Karpas-422 (cell line): Measurements from ENCODE around the gene PODNL1. TPM values are rescaled to one million over a fixed set of nuclear protein-coding genes. Genes with fewer than 3 reads are reported as not detected.

Experiments used
- DNase-seq: peaks from one replicate; pipeline ENCODE4 v3.0.0-alpha.2; 2015
- H2AFZ ChIP-seq: fragments of 200-600 bp; sonication (generic); 2 replicates; pipeline ENCODE4 v1.6.1; 2014; ENCODE audit warnings: antibody characterized with exemption, low read length, mixed read lengths
- H3K27ac ChIP-seq: fragments of 200-600 bp; sonication (generic); 2 replicates; pipeline ENCODE4 v1.5.1; 2014; ENCODE audit warnings: mild to moderate bottlenecking, low read length, moderate library complexity
- H3K27me3 ChIP-seq: fragments of 200-600 bp; sonication (generic); 2 replicates; pipeline ENCODE4 v1.6.1; 2014; ENCODE audit warnings: low read length, mixed read lengths
- H3K36me3 ChIP-seq: fragments of 200-600 bp; sonication (generic); 2 replicates; pipeline ENCODE4 v1.6.1; 2014; ENCODE audit warnings: low read length, mixed read lengths; ENCODE audit not compliant: insufficient read depth
- H3K4me1 ChIP-seq: fragments of 200-600 bp; sonication (generic); 2 replicates; pipeline ENCODE4 v1.6.1; 2014; ENCODE audit warnings: mild to moderate bottlenecking, low read length, mixed read lengths
- H3K4me2 ChIP-seq: fragments of 200-600 bp; sonication (generic); 2 replicates; pipeline ENCODE4 v1.6.1; 2014; ENCODE audit warnings: low read length, low read depth, mild to moderate bottlenecking; ENCODE audit not compliant: poor library complexity, severe bottlenecking
- H3K4me3 ChIP-seq: fragments of 200-600 bp; sonication (generic); 2 replicates; pipeline ENCODE4 v1.5.1; 2014; ENCODE audit warnings: mild to moderate bottlenecking, antibody characterized with exemption, low read length, mixed read lengths
- H3K79me2 ChIP-seq: fragments of 200-600 bp; sonication (generic); 2 replicates; pipeline ENCODE4 v1.6.1; 2014; ENCODE audit warnings: mild to moderate bottlenecking, low read length, mixed read lengths
- H3K9ac ChIP-seq: fragments of 200-600 bp; sonication (generic); 2 replicates; pipeline ENCODE4 v1.6.0; 2014; ENCODE audit warnings: low read length
- H3K9me2 ChIP-seq: fragments of 200-600 bp; sonication (generic), shearing (Covaris generic); replicated peaks from 2 replicates; pipeline ENCODE4 v1.6.0; 2014; ENCODE audit warnings: mild to moderate bottlenecking, low read length, moderate library complexity; ENCODE audit not compliant: insufficient read depth
- H3K9me3 ChIP-seq: fragments of 300-700, 200-600 bp; sonication (generic); 2 replicates; pipeline ENCODE4 v1.6.1; 2014; ENCODE audit warnings: low read length, mixed read lengths
- H4K20me1 ChIP-seq: fragments of 200-600 bp; sonication (generic); 2 replicates; pipeline ENCODE4 v1.6.1; 2014; ENCODE audit warnings: mild to moderate bottlenecking, antibody characterized with exemption, low read length, low read depth; ENCODE audit not compliant: insufficient read depth
- total RNA-seq: library from RNA; depleted of rRNA; stranded (reverse); fragments of >200 nt; shearing (Covaris generic); gene quantifications from 2 replicates; pipeline ENCODE4 v1.2.3, GENCODE V29; 2014; ENCODE audit warnings: low replicate concordance

The PODNL1 gene
- total RNA-seq, 1 experiment from 2014 or later = not detected

GRCh38 chr19:13982773-13983172, 44.6 kb upstream of the PODNL1 start:
- Histone ChIP-seq H3K4me2 (no peak overlapping the region), H3K9me3 (no peaks in the 10 kb centered on the region), H3K27me3 (no peaks in the 10 kb centered on the region), H3K79me2 (peaks cover 9% of the 10 kb centered on the region), H3K4me1 (peaks cover 63% of the 10 kb centered on the region), H3K4me3 (no peak overlapping the region), H3K27ac (0 out of 2 replicates have a peak overlapping the region, but pooled peaks have one; percentile 31), H3K9ac (peak overlapping the region; percentile 30; the same call in 1 of the 2 replicates), H4K20me1 (no peaks in the 10 kb centered on the region), H3K9me2 (no peaks in the 10 kb centered on the region), H2AFZ (no peak overlapping the region), H3K36me3 (no peaks in the 10 kb centered on the region)
- no peak for DNase-seq

DNA sequence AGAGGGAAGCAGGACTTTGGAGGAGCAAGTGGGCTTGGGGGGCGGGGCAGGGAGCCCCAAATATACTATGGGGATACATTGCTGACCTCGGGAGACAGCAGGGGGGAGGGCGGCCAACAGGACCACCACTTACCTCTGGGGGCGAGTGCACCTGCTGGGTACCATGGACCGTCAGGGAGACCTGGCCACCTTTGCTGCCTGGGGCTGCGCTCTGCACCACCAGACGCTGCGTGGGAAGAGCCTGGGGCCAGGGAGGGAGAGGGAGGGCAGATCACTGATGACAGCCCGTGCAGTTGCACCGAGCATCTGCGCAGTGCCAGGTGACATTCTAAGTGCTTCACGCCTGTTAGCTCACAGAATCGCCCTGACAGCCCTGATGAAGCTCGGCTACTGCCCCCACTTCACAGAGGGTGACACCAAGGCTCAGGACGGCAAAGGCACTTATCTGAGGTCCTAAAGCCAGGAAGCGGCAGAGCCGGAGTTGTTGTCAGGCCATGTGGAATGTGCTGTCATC, 43.8 kb upstream of the PODNL1 start:
- Histone ChIP-seq H2AFZ (no peak overlapping the region), H3K4me1 (peaks cover 56% of the 10 kb centered on the region), H3K4me3 (no peak overlapping the region), H3K36me3 (no peaks in the 10 kb centered on the region), H3K4me2 (no peak overlapping the region), H3K79me2 (peaks cover 2% of the 10 kb centered on the region), H3K9me3 (no peaks in the 10 kb centered on the region), H3K9me2 (no peaks in the 10 kb centered on the region), H4K20me1 (no peaks in the 10 kb centered on the region), H3K27ac (no peak overlapping the region), H3K27me3 (no peaks in the 10 kb centered on the region), H3K9ac (no peak overlapping the region)
- no peak for DNase-seq

DNA sequence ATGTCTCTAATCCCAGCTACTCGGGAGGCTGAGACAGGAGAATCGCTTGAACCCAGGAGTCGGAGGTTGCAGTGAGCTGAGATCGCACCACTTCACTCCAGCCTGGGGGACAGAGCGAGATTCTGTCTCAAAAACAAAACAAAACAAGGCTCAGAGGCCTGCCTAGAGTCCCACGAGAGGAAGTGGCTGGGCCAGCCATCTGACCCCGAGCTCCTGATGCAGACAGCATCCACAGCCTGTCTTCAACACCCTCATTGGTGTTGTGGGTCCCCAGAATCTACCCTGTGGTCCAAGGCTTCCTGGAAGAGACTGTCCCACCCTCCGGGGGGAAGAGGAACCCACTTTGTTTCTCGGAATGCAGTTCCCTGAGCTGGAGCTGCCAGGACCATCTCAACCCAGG, 43.2 kb upstream of the PODNL1 start:
- H3K4me2 ChIP-seq = no peak overlapping the region

GRCh38 chr19:13981021-13981420, 42.8 kb upstream of the PODNL1 start:
- Histone ChIP-seq H3K4me2 (no peak overlapping the region), H3K79me2 (no peaks in the 10 kb centered on the region), H2AFZ (no peak overlapping the region), H3K4me3 (no peak overlapping the region), H3K9me2 (no peaks in the 10 kb centered on the region), H3K9ac (no peak overlapping the region), H3K27ac (no peak overlapping the region), H4K20me1 (no peaks in the 10 kb centered on the region), H3K9me3 (no peaks in the 10 kb centered on the region), H3K27me3 (no peaks in the 10 kb centered on the region), H3K4me1 (peaks cover 47% of the 10 kb centered on the region), H3K36me3 (no peaks in the 10 kb centered on the region)
- no peak for DNase-seq

More for the DNA sequence above, 43.2 kb upstream of the PODNL1 start:
- H3K79me2 ChIP-seq = no peaks in the 10 kb centered on the region
- no peak overlapping the region for H3K27ac ChIP-seq
- H4K20me1 ChIP-seq = no peaks in the 10 kb centered on the region
- no peaks in the 10 kb centered on the region for H3K9me3 ChIP-seq
- no peaks in the 10 kb centered on the region for H3K27me3 ChIP-seq
- no peak overlapping the region for H3K9ac ChIP-seq
- no peak overlapping the region for H2AFZ ChIP-seq
- DNase-seq = no peak
- no peaks in the 10 kb centered on the region for H3K9me2 ChIP-seq
- no peaks in the 10 kb centered on the region for H3K36me3 ChIP-seq
- H3K4me1 ChIP-seq = peaks cover 50% of the 10 kb centered on the region
- H3K4me3 ChIP-seq = no peak overlapping the region

- Histone ChIP-seq H3K27ac (no peak overlapping the region), H3K4me3 (no peak overlapping the region), H3K9ac (no peak overlapping the region), H3K9me2 (no peaks in the 10 kb centered on the region), H3K4me1 (peaks cover 40% of the 10 kb centered on the region), H3K4me2 (no peak overlapping the region), H3K27me3 (no peaks in the 10 kb centered on the region), H3K36me3 (no peaks in the 10 kb centered on the region), H3K79me2 (no peaks in the 10 kb centered on the region), H3K9me3 (no peaks in the 10 kb centered on the region), H2AFZ (no peak overlapping the region), H4K20me1 (no peaks in the 10 kb centered on the region)
- DNase-seq = no peak
Observed at GRCh38 chr19:13980340-13980739, 42.1 kb upstream of the PODNL1 start.

DNA sequence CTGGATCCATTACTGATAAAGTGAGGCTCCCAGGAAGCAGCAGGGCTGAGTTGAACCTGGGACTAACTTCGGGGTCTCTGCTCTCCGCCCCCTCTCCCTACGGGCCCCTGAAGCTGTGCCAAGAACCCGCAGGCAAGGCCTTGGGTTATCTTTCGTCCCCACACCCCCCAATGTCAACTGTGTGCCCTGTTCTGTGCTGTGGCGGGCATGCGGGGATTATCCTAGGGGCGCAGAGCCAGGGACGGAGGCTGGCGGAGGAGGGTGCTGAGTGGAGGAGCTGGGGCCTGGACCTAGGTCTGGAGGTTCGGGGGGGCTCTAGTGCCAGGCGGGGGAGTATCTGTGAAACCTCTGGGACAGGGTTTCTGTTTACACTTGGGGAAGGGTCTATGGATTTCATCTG, 41.5 kb upstream of the PODNL1 start:
- no peaks in the 10 kb centered on the region for H3K27me3 ChIP-seq
- H3K27ac ChIP-seq = peak overlapping the region; percentile 53
- H3K9me2 ChIP-seq = no peaks in the 10 kb centered on the region
- DNase-seq = no peak
- no peaks in the 10 kb centered on the region for H4K20me1 ChIP-seq
- no peaks in the 10 kb centered on the region for H3K79me2 ChIP-seq
- H3K4me2 ChIP-seq = peak overlapping the region; percentile 73
- H3K4me3 ChIP-seq = peak overlapping the region; percentile 60; the same call in 1 of the 2 replicates
- H3K36me3 ChIP-seq = no peaks in the 10 kb centered on the region
- no peak overlapping the region for H2AFZ ChIP-seq
- peak overlapping the region; percentile 73 for H3K9ac ChIP-seq
- no peaks in the 10 kb centered on the region for H3K9me3 ChIP-seq
- peaks cover 33% of the 10 kb centered on the region for H3K4me1 ChIP-seq

DNA sequence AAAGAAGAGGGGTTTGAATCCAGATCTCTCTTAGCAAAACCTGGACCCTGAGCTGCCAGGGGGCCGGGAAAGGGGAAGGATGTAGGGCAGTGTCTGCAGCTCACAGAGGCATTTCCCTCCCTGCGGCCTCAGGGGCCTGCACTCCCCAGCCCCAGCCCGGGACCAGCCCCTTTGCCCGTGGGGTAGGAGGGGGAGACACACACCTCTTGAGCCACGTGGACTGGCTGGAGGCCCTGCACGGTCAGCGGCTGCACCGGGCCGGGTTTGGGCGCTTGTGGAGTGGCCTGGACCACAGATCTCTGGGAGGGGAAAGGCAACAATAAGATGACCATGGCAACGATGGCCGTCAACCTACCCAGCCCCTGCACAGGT, 41.0 kb upstream of the PODNL1 start:
- Histone ChIP-seq H3K9me2 (no peaks in the 10 kb centered on the region), H2AFZ (no peak overlapping the region), H3K4me1 (peaks cover 32% of the 10 kb centered on the region), H3K79me2 (no peaks in the 10 kb centered on the region), H3K36me3 (no peaks in the 10 kb centered on the region), H3K4me2 (peak overlapping the region; percentile 73), H3K9ac (peak overlapping the region; percentile 73), H3K27ac (peak overlapping the region; percentile 53), H4K20me1 (no peaks in the 10 kb centered on the region), H3K27me3 (no peaks in the 10 kb centered on the region), H3K9me3 (no peaks in the 10 kb centered on the region), H3K4me3 (peak overlapping the region; percentile 60)
- DNase-seq = peak; percentile 53

DNA sequence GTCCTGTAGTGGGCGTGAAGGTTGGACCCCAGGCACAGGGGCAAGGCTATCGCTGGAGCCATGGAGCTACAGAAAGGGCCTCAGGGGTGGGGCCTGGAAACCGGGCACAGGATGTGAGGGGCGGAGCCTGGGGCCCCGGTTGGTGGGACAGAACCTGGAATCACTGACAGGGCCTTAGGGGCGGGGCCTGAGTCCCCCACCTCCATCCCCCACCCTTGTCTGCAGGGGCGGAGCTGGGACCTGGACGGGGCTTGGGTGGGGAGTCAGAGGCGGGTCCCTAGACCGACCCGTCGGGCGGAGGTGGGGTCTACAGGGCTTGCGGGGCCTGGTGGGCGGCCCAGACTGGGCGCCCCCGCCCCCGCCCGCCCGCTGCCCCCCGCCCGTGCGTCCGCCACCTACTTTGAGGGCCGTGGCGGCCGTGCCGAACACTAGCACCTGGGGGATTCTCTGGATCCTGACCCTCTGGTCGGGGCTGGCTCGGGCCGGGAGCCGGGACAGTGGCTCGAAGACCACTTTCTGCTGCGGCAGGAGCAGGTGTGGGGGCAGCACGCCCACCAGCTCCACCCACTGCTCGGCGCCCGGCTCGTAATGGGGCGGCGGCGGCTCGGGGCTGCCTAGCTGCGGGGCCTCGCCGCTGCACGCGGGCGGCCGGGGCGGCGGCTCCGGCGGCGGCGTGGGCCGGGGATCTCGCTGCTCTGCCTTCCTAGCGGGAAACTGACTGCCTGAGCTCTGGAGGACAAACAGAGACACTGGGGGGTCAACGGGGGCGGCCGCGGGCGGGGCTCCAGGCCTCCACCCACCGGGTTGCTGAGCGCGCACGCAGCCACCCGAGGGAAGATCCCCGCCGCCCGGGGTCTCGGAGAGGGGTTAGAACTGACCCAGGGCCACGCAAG, 40.4 kb upstream of the PODNL1 start:
- H3K9me2 ChIP-seq = no peaks in the 10 kb centered on the region
- H3K36me3 ChIP-seq = no peaks in the 10 kb centered on the region
- H3K27me3 ChIP-seq = no peaks in the 10 kb centered on the region
- no peak overlapping the region for H2AFZ ChIP-seq
- H3K27ac ChIP-seq = peak overlapping the region; percentile 53
- no peaks in the 10 kb centered on the region for H3K79me2 ChIP-seq
- no peaks in the 10 kb centered on the region for H4K20me1 ChIP-seq
- H3K4me2 ChIP-seq = peak overlapping the region; percentile 73
- H3K9me3 ChIP-seq = no peaks in the 10 kb centered on the region
- H3K4me1 ChIP-seq = peaks cover 33% of the 10 kb centered on the region
- H3K4me3 ChIP-seq = peak overlapping the region; percentile 60
- peak overlapping the region; percentile 73 for H3K9ac ChIP-seq
- peak; percentile 86 for DNase-seq
